PC-3 (cell line): ENCODE data around the gene ADRA2B. TPM values are rescaled to one million over a fixed set of nuclear protein-coding genes. Genes with fewer than 3 reads are reported as not detected.

Experiments
- ATAC-seq: fragments of 200-7000 bp; cut with Tn5 transposase; 2 replicates; pipeline ENCODE4 v1.9.1; 2020; ENCODE audit warnings: mild to moderate bottlenecking, moderate library complexity
- BruUV-seq: library from RNA; stranded (reverse); fragments of 400-500 nt; replicated peaks from 2 replicates; lab custom pipeline; 2021; lab: Mats Ljungman, UMichigan
- CTCF ChIA-PET: fragments of 300-600 bp; sonication (Branson Sonifier 250); formaldehyde crosslinking; loops from one replicate; lab custom pipeline; 2022; ENCODE audit warnings: antibody characterized with exemption; lab: Charles Lee
- POLR2A ChIA-PET: fragments of 300-600 bp; sonication (Branson Sonifier 250); formaldehyde crosslinking; loops from one replicate; lab custom pipeline; 2022; ENCODE audit warnings: antibody characterized with exemption; ENCODE audit not compliant: unreplicated experiment; lab: Charles Lee
- DNase-seq: peaks from one replicate; pipeline ENCODE4 v3.0.0-alpha.2; 2015
- H2AFZ ChIP-seq: fragments of 300-600 bp; sonication (generic); 2 replicates; pipeline ENCODE4 v1.6.0; 2016; ENCODE audit warnings: antibody characterized with exemption, low read length
- H3F3A ChIP-seq: fragments of 300-600 bp; sonication (generic); one replicate; pipeline ENCODE4 v1.6.0; 2017; ENCODE audit warnings: antibody characterized with exemption, low read length, control low read depth, mild to moderate bottlenecking; ENCODE audit not compliant: unreplicated experiment
- H3K27ac ChIP-seq: fragments of 300-600 bp; sonication (generic); 2 replicates; pipeline ENCODE4 v1.5.1; 2016; ENCODE audit warnings: mild to moderate bottlenecking, low read length
- H3K27me3 ChIP-seq: fragments of 300-600 bp; sonication (generic); 2 replicates; pipeline ENCODE4 v1.6.1; 2016; ENCODE audit warnings: low read length, mixed read lengths
- H3K36me3 ChIP-seq: fragments of 300-600 bp; sonication (generic); 2 replicates; pipeline ENCODE4 v1.6.1; 2016; ENCODE audit warnings: low read depth, mixed run types, low read length, mixed read lengths
- H3K4me1 ChIP-seq: fragments of 300-600 bp; sonication (generic); 2 replicates; pipeline ENCODE4 v1.5.1; 2016; ENCODE audit warnings: low read length; ENCODE audit not compliant: insufficient read depth
- H3K4me2 ChIP-seq: fragments of 300-600 bp; sonication (generic); 2 replicates; pipeline ENCODE4 v1.6.0; 2016; ENCODE audit warnings: low read length
- H3K4me3 ChIP-seq: fragments of 300-600 bp; sonication (generic); 2 replicates; pipeline ENCODE4 v1.5.1; 2016; ENCODE audit warnings: mild to moderate bottlenecking, low read length, mixed read lengths
- H3K79me2 ChIP-seq: fragments of 300-600 bp; sonication (generic); 2 replicates; pipeline ENCODE4 v1.6.1; 2017; ENCODE audit warnings: low read length, mixed read lengths
- H3K9ac ChIP-seq: fragments of 300-600 bp; sonication (generic); 2 replicates; pipeline ENCODE4 v1.6.0; 2016; ENCODE audit warnings: mild to moderate bottlenecking, low read length
- H3K9me2 ChIP-seq: fragments of 300-600 bp; sonication (generic); replicated peaks from 2 replicates; pipeline ENCODE4 v1.6.1; 2016; ENCODE audit warnings: mixed run types, low read length, mixed read lengths
- H3K9me3 ChIP-seq: fragments of 300-600 bp; sonication (generic); 2 replicates; pipeline ENCODE4 v1.6.1; 2016; ENCODE audit warnings: low read length, mixed read lengths
- H4K20me1 ChIP-seq: fragments of 300-600 bp; sonication (generic); 2 replicates; pipeline ENCODE4 v1.6.1; 2016; ENCODE audit warnings: low read length, mixed read lengths
- EZH2 ChIP-seq: fragments of 300-600 bp; sonication (generic); IDR thresholded peaks from one replicate; pipeline ENCODE4 v1.6.1; 2017; ENCODE audit warnings: antibody characterized with exemption, mild to moderate bottlenecking, low read length; ENCODE audit not compliant: unreplicated experiment
- EZH2phosphoT487 ChIP-seq: fragments of 300-600 bp; sonication (generic); IDR thresholded peaks from 2 replicates; pipeline ENCODE4 v1.6.1; 2018; ENCODE audit warnings: mild to moderate bottlenecking, antibody characterized with exemption, low read length, borderline replicate concordance
- intact Hi-C: fragments of 100-400 bp; cut with micrococcal nuclease; formaldehyde crosslinking; loops from 2 replicates; pipeline ENCODE4 v1.9.0; 2023
- total RNA-seq: library from RNA; depleted of rRNA; stranded (reverse); fragments of >200 nt; gene quantifications from 2 replicates; pipeline ENCODE4 v1.2.3, GENCODE V29; 2014
- TF ChIP-seq, protein P1 (sequence below): fragments of 300-600 bp; sonication (generic); conservative IDR thresholded peaks from 2 replicates; pipeline ENCODE4 v1.5.1; 2017; ENCODE audit warnings: antibody characterized with exemption, low read depth, mild to moderate bottlenecking, low read length

The ADRA2B gene
- total RNA-seq, 1 experiment from 2014 or later: not detected

DNA sequence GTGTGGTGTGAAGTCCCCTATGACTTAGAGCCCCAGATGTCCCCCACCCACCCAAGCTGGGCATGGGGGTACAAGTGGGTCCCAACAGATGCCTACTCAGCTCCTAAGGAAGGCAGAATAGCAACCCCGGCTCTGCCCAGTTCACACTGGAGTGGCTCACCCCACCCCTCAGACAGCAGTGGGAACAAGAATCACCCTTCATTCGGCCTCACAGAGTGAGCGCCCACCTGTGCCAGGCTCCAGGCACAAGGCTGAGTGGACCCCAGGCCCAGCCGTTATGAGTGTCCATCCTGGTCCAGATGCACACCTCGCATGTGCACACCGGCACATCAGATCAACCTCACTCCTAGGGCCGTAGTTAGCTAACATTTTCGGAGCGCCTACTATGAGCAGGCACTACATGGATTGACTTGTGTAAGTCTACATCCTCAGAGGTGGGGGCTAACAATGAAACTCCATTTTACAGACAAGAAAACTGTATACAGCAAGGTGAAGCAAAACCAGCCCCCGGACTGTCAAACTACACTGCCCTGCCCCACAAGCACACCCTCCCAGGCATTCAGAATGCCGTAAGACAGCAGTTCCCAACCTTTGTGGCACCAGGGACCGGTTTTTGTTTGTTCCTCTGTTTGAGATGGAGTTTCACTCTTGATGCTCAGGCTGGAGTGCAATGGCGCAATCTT is 24.7 kb upstream of the ADRA2B start:
- H3K9me3 ChIP-seq: no peaks in the 10 kb centered on the region
- no peak overlapping the region for H3K4me3 ChIP-seq
- no peaks in the 10 kb centered on the region for H3K27me3 ChIP-seq
- no peaks in the 10 kb centered on the region for H3K36me3 ChIP-seq
- intact Hi-C loops: no loop called here
- ATAC-seq (no peak), DNase-seq (no peak)
- H2AFZ ChIP-seq: no peak overlapping the region
- TF ChIP-seq EZH2 (no peak), EZH2phosphoT487 (no peak)
- TF ChIP-seq, protein P1, sequence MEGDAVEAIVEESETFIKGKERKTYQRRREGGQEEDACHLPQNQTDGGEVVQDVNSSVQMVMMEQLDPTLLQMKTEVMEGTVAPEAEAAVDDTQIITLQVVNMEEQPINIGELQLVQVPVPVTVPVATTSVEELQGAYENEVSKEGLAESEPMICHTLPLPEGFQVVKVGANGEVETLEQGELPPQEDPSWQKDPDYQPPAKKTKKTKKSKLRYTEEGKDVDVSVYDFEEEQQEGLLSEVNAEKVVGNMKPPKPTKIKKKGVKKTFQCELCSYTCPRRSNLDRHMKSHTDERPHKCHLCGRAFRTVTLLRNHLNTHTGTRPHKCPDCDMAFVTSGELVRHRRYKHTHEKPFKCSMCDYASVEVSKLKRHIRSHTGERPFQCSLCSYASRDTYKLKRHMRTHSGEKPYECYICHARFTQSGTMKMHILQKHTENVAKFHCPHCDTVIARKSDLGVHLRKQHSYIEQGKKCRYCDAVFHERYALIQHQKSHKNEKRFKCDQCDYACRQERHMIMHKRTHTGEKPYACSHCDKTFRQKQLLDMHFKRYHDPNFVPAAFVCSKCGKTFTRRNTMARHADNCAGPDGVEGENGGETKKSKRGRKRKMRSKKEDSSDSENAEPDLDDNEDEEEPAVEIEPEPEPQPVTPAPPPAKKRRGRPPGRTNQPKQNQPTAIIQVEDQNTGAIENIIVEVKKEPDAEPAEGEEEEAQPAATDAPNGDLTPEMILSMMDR: no peak
- no peak overlapping the region for H3K4me2 ChIP-seq
- H3F3A ChIP-seq: no peaks in the 10 kb centered on the region
- H3K79me2 ChIP-seq: peaks cover 12% of the 10 kb centered on the region
- POLR2A ChIA-PET: no interaction called here
- no peaks in the 10 kb centered on the region for H4K20me1 ChIP-seq
- no TSS peak for BruUV-seq
- H3K4me1 ChIP-seq: peaks cover 17% of the 10 kb centered on the region
- no peaks in the 10 kb centered on the region for H3K9me2 ChIP-seq
- CTCF ChIA-PET: no interaction called here
- no peak overlapping the region for H3K27ac ChIP-seq
- no peak overlapping the region for H3K9ac ChIP-seq

DNA sequence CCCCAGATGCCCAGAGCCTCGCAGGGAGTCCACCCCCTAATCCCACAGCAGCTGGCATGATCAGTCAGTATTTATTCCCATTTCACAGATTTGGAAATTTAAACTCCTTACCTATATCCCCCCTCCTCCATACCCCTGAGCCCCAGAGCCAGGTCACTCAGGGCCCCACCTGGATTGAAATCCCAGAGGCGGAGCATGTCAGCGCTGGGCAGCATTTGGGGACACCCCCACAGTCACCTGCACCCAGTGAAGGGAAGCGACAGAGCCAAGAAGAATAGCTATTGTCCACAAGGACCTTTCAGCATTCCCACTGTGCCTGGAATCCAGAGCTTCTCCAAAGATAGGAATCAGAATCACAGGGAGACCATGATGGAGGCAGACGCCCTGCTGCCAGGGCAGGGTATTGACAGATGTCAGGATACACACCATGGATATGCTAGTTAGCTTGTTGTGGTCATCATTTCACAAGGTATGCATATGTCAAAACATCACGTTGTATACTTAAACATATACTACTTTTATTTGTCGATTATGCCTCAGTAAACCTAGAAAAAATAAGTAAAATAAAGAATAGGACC is 22.9 kb upstream of the ADRA2B start:
- BruUV-seq: no TSS peak
- no peaks in the 10 kb centered on the region for H3K36me3 ChIP-seq
- no peak for ATAC-seq
- peak overlapping the region; percentile 46; the same call in 1 of the 2 replicates for H2AFZ ChIP-seq
- H3K4me2 ChIP-seq: peak overlapping the region; percentile 69; the same call in 1 of the 2 replicates
- H3K4me1 ChIP-seq: peaks cover 11% of the 10 kb centered on the region
- no peak overlapping the region for H3K4me3 ChIP-seq
- no peak overlapping the region for H3K9ac ChIP-seq
- no peaks in the 10 kb centered on the region for H4K20me1 ChIP-seq
- no peaks in the 10 kb centered on the region for H3F3A ChIP-seq
- DNase-seq: no peak
- ChIA-PET CTCF (interaction anchor here (0.6 to 3.4 kb wide), 2 partner anchors 35 to 69 kb away, joined by 3 to 34 read pairs; partner anchors contain the start of gene STARD7), POLR2A (no interaction called here)
- no peak overlapping the region for H3K27ac ChIP-seq
- TF ChIP-seq EZH2 (no peak), EZH2phosphoT487 (no peak)
- TF ChIP-seq, protein P1: no peak
- peaks cover 7% of the 10 kb centered on the region; the same call in 1 of the 2 replicates for H3K79me2 ChIP-seq
- no peaks in the 10 kb centered on the region for H3K9me2 ChIP-seq
- intact Hi-C loops: loop anchor here (2.0 kb wide), 1 partner anchor 126 kb away; the partner anchor contains the start of gene TMEM127
- H3K27me3 ChIP-seq: no peaks in the 10 kb centered on the region
- no peaks in the 10 kb centered on the region for H3K9me3 ChIP-seq
